Islet precursor cell (in vitro differentiated cells): ENCODE results near the gene PRM3.

ENCODE experiments used
- DNase-seq: peaks from one replicate; pipeline ENCODE4 v3.0.0-alpha.2; 2018

Gene PRM3

DNA sequence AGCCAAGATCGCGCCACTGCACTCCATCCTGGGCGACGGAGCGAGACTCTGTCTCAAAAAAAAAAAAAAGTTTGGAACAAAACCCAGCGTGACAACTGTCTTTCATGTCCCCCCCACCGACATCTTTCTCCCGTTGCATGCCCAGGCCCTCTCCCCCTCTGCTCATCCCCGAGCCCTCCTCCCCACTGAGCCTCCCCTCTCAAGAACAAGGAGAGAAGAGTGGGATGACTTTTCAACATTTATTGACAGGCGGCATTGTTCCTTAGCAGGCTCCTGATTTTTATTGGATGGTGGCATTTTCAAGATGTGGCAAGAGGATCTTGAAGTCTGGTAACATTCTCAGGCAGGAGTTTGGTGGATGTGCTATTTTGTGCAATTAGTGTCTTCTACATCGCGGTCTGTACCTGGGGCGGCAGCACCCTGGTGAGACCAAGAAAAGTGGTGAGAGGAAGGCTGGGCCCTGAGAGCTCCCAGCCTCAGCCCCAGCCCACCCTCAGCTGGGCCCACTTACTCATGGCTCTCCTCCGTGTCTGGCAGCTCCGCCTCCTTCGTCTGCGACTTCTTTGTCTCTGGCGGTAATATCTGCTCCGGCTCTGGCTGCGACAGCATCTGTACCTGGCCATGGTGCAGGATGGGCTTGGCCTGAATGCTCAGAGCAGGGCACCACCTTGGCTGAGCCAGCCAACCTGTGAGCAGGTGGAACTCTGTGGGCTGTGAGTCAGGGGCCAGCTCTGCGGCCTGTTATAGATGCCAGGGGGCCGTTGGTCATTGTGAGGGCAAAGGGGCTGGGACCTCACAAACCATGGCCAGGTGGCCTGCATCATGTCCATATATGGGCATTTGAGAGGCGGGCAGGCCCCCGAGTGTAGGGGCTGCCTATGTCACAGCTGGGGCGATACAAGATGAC lies 7.4 kb upstream of the PRM3 start, which contains the start of gene PRM1:
Gene PRM1 (minus strand): TSS at position 715 of the 907 bp plus-strand sequence. CDS start 92 bp downstream, at position 623.
- no peak for DNase-seq

DNA sequence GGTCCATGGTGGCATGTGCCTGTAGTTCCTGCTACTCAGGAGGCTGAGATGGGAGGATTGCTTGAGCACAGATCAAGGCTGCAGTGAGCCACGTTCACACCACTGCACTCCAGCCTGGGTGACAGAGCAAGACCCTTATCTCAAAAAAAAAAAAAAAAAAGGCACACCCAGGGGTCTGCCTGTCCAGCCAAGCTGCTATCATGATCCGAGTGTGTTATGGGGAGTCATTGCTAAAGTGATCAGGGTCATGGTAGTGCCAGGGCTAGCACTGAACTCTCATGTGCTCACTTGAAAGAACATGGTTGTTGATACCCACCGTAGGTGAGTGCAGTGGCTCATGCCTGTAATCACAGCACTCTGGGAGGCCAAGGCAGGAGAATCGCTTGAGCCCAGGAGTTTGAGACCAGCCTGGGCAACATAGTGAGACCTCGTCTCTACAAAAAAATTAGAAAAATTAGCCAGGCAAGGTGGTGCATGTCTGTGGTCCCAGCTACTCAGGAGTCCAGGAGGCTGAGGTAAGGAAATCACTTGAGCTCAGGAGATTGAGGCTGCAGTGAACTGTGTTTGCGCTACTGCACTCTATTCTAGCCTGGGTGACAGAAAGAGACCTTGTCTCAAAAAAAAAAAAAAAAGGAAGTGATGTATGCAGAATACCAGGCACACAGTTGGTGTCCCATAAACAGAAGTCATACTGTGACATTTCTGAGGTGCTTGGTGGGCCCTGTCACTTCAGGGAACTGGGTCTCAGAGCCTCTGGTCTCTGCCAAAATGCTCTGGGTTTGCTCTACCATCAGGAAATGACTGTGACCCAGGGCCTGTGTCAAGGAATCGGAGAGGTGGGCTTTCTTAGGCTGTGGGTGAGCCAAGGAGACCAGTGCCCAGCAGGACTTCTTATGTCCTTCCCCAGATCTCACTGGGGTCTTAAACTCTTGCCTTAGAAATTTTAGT lies 5.5 kb upstream of the PRM3 start:
- no peak for DNase-seq

DNA sequence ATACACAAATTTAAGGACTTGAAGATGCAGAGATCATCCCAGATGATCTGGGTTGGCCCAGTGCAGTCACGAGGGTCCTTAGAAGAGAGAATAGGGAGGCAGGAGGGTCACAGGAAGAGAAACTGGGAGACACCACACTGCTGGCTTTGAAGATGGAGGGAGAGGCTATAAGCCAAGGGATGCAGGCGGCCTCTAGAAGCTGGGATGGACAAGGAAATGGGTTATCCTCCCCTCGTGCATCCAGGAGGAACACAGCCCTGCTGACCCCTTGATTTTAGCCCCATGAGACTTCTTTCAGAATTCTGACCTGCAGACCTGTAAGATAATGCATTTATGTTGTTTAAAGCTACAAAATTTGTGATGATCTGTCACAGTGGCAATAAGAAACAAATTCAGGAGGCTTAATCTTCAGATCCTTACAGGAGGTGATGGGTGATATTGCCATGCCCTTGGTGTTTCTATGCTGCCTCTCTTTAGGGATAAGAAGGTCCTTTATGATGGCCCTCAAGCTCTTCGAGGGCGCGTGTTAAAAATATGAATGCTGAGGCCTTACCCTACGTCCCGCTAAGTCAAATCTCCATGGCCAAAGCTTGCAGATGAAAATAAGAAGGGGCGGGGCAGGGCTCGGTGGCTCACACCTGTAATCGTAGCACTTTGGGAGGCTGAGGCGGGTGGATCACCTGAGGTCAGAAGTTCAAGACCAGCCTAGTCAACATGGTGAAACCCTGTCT lies 4.3 kb upstream of the PRM3 start:
- DNase-seq: no peak

DNA sequence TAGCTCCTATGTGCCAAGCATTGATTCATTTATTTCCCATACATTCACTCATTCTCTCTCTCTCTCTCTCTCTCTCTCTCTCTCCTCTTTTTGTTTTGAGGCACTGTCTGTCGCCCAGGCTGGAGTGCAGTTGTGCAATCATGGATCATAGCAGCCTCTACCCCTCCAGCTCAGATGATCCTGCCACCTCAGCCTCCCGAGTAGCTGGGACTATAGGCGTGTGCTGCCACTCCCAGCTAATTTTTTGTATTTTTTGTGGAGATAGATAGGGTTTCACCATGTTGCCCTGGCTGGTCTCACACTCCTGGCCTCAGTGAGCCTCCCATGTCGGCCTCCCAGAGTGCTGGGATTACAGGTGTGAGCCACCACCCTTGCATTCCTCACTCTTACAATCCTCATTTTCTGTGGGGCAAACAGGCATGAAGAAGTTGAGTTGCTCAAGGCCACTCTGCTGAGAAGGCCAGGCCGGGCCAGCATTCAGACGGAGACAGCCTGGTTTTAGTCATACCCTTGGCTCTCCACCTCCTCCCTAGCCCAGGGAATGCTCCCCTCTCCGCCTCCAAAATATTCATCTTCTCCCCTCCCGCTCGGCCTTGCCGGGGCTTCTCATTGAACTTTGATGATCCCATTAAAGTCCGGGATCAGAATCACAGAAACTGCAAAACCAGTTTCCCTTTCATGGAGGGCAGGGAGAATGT lies 3.6 kb upstream of the PRM3 start:
- DNase-seq: no peak

DNA sequence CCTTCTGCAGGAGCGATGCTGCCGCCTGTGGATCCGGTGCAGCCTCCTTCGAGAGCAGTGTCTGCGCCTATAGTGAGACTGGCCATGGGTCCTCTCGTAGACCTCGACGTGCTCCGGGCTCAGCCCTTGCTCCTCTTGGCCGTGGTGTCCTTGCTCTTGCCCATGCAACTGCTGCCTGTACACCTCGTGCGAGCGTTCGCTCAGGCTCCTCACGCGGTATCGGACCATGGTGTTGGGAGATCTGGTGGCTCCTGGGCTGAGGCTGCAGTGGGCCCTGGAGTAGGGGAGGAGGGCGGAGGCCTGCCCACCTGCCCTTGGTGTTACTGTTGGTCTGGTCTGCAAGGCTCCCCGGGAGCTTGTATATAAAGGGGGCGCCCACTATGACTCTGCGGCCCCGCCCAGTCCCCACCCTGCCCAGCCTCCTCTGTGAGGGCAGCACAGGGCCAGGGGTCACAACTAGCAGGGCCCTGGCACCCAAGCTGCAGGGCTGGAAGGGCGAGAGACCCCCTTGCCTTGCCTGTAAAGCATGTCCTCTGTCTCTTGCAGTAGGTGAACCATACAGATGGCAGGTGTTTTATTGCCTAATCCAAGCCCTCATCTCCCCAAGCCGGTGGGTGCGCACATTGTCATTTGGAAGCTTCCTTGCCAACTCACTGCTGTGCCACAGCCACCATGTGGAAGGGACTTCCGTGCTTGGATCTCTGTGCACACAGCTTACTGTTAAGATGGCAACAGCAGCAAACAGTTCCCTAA lies 2.9 kb upstream of the PRM3 start, which contains the start of gene PRM2:
Gene PRM2 (minus strand): TSS at position 338 of the 753 bp plus-strand sequence. CDS start 110 bp downstream, at position 228.
- no peak for DNase-seq

DNA sequence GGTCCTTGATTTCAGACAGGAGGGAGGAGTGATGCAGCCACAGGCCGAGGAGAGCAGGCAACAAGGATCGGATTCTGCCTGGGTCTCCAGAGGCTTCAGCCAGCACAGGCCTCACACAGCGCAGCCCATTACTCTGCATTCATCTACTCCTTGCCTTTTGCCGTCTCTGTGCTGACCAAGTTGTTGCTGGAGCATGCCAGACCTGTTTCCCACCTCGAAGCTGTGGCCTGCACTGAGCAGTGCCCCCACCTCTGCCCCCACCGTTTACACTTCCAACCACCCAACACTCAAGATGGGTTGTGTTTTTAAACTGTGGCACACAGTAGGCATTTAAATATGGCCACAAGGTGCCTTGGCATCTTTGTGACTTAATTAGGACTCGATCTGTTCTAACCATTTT lies 1.5 kb upstream of the PRM3 start:
- no peak for DNase-seq

DNA sequence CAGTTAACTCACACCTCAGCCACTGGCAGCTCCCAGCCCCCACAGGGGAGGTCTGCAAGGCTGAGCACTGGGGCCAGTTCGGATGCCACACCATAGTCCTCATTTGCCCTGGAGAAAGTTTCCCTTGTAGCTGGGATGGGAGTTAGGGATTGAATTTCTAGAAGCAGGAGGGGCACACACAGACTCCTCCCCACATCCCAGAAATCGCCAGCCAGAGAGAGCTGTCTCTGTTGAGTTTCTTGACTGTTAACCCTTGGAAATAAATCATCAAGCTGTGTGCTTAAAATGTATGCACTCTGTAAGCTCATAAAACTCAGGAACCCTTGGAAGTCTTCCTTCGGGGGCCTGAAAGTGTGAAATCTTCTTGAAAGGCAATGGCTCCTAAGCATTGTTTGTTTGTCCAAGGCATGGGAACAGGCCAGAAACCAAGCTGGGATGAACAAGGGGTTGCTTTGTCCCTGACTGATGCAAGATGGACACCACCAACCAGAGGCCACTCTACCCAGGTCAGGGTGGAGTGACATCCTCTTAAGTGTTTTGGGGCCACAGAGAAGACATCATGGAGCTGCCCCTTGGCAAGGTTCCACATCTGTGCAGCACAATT lies 394 bp upstream of the PRM3 start:
- peak; percentile 76 for DNase-seq

DNA sequence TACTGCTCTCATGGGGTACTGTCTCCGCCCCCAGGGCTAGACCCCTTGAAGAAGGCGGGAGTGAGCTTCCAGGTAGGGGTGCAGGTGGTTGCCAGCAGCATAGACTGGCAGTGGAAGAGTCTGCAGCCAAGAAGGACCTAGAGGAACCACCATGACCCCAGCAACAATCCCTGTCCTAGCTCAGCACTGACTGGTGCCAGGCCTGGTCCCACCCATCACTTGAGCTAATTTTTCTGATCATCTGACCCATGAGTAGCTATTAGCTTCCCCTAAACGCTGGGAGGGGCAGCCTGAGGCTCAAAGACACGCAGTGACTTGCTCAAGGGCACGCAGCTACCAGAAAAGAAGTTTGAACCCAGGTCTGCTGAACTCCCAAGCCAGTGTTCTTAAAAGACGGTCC lies 945 bp downstream of the PRM3 start:
- no peak for DNase-seq

DNA sequence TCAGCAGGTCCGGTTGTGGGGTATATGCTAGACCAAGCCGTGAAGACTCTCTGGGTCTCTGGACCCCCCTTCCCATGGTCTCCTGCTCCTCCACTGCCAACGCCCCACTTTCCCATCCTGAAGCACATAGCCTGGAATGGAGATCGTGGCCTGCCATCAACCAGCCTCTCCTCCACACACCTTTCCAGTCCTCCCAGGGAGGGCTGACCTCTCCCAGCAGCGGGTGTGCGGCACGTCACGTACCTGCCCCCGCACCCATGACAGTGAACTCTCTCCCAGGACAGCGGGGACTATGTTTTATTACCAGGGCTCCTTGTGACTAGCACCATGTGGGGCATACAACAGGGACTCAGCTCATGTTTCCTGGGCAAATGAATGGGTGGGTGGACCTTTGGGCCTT lies 1.8 kb downstream of the PRM3 start:
- no peak for DNase-seq

DNA sequence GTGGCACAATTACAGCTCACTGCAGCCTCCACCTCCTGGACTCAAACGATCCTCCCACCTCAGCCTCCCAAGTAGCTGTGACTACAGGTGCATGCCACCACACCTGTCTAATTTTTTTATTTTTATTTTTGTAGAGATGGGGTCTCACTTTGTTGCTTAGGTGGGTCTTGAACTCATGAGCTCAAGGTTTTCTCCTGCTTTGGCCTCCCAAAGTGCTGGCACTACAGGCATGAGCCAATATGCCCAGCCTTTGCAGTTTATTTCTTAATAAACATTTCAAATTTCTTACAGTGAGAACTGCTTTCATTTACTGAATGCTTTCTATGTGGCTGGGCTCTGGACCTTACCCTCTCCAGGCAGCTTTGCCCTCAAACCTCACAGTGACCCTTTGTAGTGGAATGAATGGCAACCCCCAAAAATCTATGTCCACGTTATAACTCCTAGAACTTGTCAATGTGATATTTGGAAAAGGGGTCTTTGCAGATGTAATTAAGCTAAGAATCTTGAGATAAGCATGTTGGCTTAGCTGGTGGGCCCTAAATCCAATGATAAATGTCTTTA lies 2.7 kb downstream of the PRM3 start:
- no peak for DNase-seq

DNA sequence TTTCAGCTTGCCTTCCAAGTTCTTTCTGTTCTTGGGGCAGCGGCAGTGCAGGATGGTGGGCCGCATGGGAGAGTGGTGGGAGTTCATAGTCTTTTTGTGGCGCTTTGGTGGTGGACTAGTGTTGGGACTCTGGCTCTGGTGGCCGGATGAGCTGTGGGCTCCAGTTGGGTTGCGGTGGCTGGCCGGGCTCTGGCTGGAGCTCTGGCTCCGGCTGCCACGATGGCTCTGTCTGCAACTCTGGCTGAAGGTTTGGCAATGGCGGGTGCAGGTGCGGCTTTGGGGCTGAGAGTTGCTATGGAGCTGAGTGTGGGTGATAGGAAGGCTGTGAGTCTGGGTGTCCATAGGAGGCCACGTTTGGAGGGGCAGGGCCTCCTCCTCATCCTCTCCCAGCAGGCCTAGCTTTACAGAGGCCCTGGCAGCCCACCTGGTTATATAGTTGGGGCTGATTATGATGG lies 4.5 kb downstream of the PRM3 start, which contains the start of gene TNP2:
Gene TNP2 (minus strand): TSS at position 405 of the 455 bp plus-strand sequence. CDS start 63 bp downstream, at position 342.
- no peak for DNase-seq

DNA sequence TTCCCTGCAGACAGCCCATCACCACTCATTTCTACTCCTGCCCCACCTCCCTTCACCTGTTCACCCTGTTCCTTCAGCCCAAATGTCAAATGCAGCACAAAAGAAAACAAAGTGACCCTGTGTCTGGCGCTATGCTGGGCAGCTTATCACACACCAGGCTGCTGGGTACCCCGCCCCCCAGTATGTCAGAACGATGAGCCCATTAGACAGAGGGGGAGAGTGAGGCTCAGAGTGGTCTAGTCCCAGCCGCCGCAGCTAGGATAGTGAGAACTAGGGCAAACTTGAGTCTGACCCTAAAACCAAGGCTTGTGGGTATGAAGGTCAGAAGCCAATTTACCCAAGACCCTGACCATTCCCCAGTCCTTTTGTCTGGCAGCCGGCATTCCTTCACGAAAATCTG lies 8.3 kb downstream of the PRM3 start:
- no peak for DNase-seq

DNA sequence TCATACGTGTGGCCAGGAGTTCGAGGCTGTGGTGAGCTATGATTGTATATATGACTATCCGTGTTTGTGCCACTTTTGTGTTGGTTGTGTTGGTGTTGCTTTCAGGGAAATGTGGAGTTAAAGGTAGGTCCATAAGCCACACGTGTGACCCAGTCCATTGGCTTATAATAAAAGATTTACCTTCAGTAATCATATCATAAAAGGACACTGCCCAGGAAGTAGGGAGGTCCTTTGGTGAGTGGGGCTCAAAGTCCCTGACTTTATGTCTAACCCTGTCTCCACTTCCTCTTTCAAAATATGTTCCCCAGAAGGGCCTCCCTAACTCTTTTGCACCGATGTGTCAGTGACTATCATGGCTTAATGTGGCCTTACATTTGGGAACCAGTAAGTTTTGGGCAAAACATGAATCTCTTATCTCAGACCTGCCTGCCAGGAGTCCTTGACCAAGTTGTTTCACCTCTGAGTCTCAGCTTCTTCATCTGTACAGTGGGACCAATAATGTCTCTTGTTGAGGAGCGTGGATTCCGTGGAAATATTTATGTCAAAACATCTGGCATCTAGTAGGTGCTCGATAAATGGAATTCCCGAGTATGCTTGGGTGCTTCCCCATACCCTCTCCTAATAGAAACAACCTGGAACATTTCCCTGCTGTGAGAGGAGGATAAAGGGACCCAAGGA lies 9.1 kb downstream of the PRM3 start:
- DNase-seq: no peak

DNA sequence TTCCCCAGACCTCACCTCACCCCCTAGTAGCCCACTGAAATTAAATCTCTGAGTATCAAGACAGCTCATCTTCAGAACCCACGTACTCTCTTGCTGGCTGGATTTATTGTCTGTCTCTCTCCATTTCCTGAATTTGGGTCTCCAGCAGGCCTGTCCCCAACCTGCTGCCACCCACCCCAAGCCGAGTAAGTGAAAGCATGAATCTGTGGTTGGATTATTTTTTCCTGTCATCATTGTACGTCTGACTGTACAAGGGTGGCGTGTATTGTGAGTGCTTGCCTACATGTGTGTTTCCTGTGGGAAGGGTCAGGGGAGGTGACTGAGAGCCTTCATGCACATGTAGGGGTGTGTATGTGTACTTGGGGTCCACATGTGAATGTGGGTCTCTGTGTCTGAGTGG lies 9.7 kb downstream of the PRM3 start:
- no peak for DNase-seq

DNA sequence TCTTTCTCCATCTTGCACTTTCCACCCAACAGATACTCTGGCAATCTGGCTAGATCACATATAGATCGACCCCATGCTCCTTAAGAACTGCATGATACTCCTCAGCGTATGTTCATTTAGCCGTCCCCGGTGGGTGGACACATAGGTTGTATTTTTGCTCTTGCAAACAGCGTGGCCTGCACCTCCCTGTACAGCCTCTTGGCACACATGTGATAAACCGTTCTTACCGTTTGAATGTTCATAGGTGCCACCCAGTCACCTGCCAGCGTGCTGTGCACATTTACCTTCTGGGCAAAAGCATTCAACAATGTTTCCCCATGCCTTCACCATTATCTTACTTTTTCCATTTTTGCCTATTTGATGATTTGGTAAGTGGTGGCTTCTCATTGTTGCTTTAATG lies 10.5 kb downstream of the PRM3 start:
- DNase-seq: no peak

DNA sequence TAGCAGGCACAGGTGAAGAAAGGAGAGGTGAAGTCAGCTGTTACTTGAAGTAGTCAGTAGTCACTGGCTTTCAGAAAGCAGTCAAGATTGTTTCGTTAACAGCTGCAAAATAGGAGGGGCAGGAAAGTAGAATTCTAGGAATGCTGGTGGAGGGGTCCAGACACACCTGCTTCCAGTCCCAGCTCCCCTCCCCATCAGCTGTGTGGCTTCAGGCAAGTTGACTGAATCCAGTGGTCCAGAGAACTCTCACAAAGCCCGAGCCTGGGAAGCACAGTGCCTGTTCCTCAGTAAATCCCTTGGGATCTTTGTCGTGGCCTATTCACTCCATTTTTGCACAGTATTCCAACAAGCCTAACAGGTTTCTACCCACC lies 12.8 kb downstream of the PRM3 start:
- DNase-seq: peak; percentile 85

DNA sequence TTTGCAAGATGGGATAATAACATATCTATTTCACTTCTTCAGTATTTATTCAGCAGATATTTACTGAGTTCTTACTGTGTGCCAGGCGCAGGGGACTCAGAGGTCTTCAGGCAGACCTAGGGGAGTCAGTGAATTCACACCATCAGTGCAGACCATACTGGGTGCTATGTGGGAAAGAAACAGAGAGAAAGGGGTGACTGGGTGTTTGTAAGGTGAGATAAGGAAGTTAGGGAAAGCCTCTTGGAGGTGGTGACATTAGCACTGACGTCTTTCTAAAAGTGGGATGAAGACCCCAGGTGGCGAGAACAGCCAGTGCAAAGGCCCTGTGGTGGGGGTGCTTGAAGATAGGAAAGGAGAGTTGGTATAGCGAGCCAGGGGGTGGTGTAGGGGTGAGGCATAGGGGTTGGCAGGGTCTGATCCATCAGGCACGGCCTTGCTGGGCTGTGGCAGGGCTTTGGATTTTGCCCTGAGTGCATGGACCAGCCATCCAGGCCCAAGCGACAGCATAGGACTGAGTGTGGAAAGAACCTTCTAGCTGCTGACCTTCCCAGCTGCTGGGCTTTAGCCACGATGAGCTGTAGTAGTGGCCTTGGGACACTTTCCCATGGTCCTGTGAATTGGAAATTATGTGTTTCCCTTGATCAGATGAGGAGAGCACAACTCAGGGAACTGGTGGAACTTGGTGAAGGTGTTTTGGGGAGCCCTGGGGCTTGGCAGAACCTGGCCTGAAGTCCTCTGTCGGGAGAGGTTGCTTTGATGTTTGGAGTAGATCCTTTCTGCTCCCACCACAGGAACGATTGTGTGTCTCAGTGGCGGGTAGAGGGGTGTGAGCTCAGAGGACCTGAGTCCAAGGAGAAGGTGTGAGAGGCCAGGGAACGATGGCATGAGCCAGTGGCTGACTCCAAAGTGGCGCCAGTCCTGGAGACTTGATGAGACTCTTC lies 13.5 kb downstream of the PRM3 start:
- no peak for DNase-seq
